HG02885 (cell line): ENCODE measurements around the gene TBC1D9B.

Experiments
- ATAC-seq: cut with Tn5 transposase; IDR thresholded peaks from one replicate; pipeline ENCODE4 v1.9.1; 2021; ENCODE audit warnings: mild to moderate bottlenecking; ENCODE audit not compliant: unreplicated experiment, poor library complexity

Gene TBC1D9B

GRCh38 chr5:179870952-179871351 lies 36.7 kb downstream of the TBC1D9B start:
- no peak for ATAC-seq

GRCh38 chr5:179870403-179870903 lies 37.2 kb downstream of the TBC1D9B start:
- no peak for ATAC-seq

GRCh38 chr5:179869641-179870402 lies 37.9 kb downstream of the TBC1D9B start:
- no peak for ATAC-seq

- ATAC-seq, result no peak
Measured at GRCh38 chr5:179869101-179869500, 38.6 kb downstream of the TBC1D9B start.

GRCh38 chr5:179868541-179868940 lies 39.2 kb downstream of the TBC1D9B start:
- ATAC-seq, result no peak

- no peak for ATAC-seq
Measured at GRCh38 chr5:179867476-179867875, 40.2 kb downstream of the TBC1D9B start.

GRCh38 chr5:179867079-179867465 lies 40.6 kb downstream of the TBC1D9B start:
- no peak for ATAC-seq

- ATAC-seq, result no peak
Measured at GRCh38 chr5:179866241-179867078, 41.2 kb downstream of the TBC1D9B start.

GRCh38 chr5:179865491-179866240 lies 42.0 kb downstream of the TBC1D9B start:
- no peak for ATAC-seq

GRCh38 chr5:179864686-179865085 lies 43.0 kb downstream of the TBC1D9B start:
- no peak for ATAC-seq

GRCh38 chr5:179863449-179864085 lies 44.1 kb downstream of the TBC1D9B start:
- no peak for ATAC-seq

- no peak for ATAC-seq
Measured at GRCh38 chr5:179862891-179863290, 44.8 kb downstream of the TBC1D9B start.

GRCh38 chr5:179862296-179862695 lies 45.4 kb downstream of the TBC1D9B start:
- no peak for ATAC-seq

- ATAC-seq, result no peak
Measured at GRCh38 chr5:179860301-179860700, 47.4 kb downstream of the TBC1D9B start.

- ATAC-seq, result peak; percentile 96
Measured at GRCh38 chr5:179858586-179859427, 48.9 kb downstream of the TBC1D9B start, which contains the start of gene MRNIP. TSS of gene MRNIP (minus strand) at chr5:179858817. CDS start at chr5:179858796, 21 bp downstream.

- ATAC-seq, result peak; percentile 48
Measured at GRCh38 chr5:179858241-179858585, 49.5 kb downstream of the TBC1D9B start.

- no peak for ATAC-seq
Measured at GRCh38 chr5:179854356-179854755, 53.3 kb downstream of the TBC1D9B start.

GRCh38 chr5:179852993-179853547 lies 54.6 kb downstream of the TBC1D9B start:
- ATAC-seq, result peak; percentile 88

- ATAC-seq, result no peak
Measured at GRCh38 chr5:179841621-179842020, 66.1 kb downstream of the TBC1D9B start.
